Dermis microvascular lymphatic vessel endothelial cell (primary cell): ENCODE measurements around the gene GAB2. TPM values are rescaled to one million over a fixed set of nuclear protein-coding genes. Genes with fewer than 3 reads are reported as not detected.
A peak's percentile ranks its signal among the peaks of the same experiment; 100 is the strongest.

Experiments used
- DNase-seq, 2 donors: peaks; one replicate each; pipeline versions ENCODE4 v3.0.0 to v3.0.0-alpha.2; 2010; ENCODE audit warnings: low read depth in 2 of 2
- total RNA-seq: library from RNA; depleted of rRNA; stranded (reverse); fragments of >200 nt; gene quantifications from 2 replicates; pipeline ENCODE4 v1.2.1, GENCODE V29; 2014

GAB2 gene
- total RNA-seq, 1 donor from 2014 or later, result 11.4 TPM

GRCh38 chr11:78343303-78343702 lies 74.3 kb downstream of the GAB2 start:
- DNase-seq, result no peak

- no peak for DNase-seq
Measured at GRCh38 chr11:78341841-78342240, 75.8 kb downstream of the GAB2 start.

DNA sequence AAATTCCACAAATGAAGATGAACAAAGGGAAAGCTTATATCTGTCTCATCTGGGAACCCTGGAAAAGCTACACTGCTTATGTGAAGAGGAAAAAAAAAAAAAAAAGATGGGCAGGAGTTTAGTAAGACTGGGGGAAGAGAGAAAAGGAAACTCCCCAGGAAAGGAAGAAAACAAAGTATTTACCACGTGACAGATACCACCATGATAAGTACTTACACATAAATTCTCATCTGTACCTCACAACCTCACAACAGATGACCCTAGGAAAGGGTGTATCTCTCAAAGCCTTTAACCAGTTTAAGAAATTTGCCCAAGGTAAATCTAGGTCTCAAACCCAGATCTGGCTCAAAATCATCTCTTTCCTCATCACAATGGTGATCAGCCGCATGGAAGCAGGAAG lies 77.1 kb downstream of the GAB2 start:
- no peak for DNase-seq

DNA sequence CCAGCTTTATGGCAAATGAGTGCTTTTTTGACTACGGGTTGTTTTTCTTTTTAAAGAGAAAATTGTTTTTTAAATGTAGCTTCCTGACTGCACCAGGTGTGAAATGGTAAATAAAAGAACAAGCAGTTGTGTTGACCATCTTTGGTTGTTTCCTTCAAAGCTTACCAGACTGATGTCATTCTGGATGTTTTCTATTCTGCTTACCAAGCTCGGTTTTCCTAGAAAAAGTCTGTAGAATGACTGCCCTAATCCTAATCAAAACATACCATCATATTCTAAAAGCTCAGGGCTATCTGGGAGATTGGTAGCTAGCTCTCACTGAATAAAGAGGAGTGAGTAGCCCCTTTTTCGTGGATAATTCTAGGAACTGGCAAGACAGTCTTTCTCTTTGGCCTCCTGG lies 77.7 kb downstream of the GAB2 start:
- DNase-seq, result no peak

DNA sequence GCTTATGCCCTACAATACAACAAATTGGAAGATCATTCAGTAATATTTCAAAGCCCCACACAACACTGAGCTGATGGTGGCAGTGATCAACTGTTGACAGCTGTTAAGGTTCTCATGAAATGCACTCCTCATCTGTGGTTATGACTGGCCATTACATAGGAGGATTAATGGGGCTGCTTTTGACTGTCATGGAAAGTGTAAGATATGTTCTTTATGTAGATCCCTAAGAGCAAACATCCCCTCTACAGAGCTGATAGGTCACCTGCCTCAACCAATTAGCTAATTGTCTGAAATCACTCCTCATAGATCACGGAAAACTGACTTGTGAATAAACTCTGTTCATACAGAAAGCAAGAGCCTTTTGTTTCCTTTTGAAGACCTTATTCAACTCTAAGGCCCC lies 78.1 kb downstream of the GAB2 start:
- DNase-seq, result no peak

DNA sequence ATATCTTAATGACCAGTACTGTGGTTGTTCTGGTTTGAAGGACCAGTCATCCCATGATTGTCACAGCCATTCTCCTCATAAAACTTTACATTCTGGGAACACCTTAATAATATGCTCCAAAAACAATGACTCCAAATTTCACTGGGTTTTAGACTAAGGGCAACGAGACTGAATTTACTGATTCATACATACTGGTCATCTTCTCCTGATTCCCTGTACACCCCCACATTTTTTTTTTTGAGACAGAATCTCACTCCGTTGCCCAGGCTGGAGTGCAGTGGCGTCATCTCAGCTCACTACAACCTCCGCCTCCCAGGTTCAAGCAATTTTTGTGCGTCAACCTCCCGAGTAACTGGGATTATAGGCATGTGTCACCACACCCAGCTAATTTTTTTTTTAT lies 78.9 kb downstream of the GAB2 start:
- no peak for DNase-seq

GRCh38 chr11:78338138-78338537 lies 79.5 kb downstream of the GAB2 start:
- DNase-seq, result no peak

DNA sequence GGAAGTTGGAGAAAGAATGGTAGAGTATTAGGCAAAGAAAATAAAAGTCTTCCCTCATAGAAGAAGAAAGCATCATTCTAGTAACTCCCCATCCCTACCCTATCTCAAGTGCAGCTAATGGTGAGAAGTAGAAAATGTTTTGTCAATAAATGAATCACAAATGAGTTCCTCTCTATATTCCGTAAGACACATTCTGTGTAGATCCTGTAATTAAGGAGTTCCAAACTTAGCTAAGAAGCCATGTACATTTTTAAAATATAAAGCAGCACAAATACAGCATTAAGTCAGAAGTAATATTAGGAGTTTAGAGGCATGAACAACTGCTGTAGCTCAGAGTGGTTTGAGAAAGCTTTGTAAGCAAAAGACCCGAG lies 80.1 kb downstream of the GAB2 start:
- DNase-seq, result no peak

DNA sequence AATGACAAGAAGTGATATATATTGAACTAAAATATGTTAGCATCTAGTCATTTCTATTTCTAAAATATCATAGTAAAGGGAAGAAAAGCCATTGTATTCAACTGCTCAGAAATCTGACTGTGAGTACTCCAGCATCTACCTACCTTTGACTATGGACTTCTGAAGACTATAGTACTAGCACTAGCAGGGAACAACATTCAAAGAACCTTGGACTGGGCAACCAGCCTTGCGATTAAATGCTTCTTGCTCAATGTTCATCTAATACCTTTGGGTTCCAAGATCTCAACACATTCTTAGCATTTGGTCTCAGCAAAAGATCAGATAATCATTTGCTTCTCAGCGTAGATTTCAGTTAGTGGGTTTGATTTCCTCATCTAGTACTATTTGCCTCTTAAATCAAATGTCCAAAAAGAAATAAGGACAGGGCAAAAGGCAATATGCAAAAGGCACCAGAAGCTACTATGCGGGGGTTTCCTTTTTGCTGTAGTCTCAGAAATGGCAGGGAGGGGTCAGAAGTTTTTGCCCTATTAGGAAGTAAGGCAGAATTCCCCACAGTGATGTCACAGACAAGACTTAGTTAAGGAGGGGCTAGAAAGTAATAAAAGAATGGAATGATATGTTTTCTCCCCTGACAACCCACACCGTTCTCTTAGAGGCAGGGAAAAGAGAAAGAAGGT lies 80.6 kb downstream of the GAB2 start:
- DNase-seq, result no peak

DNA sequence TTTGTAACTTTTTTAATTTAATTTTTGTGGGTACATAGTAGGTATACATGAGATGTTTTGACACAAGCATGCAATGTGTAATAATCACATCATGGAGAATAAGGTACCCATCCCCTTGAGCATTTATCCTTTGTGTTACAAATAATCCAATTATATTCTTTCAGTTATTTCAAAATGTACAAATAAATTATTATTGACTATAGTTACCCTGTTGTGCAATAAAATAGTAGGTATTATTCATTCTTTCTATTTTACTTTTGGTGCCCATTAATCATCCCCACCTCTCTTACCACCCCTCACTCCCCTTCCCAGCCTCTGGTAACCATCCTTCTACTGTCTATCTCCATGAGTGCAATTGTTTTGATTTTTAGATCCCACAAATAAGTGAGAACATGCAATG lies 83.5 kb downstream of the GAB2 start:
- no peak for DNase-seq

DNA sequence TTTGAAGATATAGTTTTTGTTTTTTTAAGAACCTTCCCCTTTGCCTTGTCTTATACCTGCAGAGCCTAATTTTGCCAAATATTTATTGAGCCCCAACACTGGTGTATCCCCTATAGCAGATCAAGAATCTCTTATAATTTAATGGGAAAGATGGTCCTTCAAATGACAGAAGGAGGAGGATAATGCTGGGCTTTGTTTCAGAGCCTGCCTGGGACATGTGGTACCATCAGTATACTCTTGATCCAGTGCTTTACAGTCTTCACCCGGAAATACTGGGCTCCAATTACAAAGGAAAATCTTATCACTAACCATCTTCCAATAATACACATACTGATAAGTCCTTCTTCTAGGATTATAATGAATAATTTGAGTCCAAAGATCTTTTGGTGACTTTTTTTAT lies 84.7 kb downstream of the GAB2 start:
- no peak for DNase-seq

DNA sequence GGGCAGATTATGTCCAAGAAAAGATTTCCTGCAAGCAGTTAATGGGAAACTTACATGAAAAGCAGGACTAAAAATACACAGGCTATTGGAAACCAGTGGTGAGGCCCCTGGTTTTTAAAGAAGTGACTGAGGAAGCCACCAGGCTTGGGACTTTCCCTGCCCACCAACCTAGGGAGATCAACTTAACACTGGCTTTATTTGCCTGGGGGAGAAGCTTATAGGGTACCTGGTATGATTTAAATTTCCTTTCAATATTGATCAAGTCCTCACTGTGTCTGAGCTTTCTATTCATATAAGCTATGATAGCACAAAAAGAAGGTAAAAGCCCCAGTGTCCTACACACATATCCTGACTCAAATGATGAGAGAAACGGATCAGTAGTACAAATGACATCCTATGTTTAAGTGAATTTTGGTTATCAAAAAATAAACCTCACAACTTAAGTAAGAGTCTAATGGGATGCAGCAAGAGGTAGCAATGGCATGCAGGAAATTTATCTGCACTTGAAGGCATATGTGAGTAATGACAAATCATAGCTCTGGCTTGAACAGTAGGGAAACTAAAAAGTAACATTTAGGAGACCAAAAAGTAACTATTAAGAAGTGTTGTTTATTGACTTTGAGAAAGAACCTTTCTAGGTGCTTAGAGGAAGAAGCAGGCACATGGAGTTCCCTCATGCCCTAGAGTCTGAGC lies 85.3 kb downstream of the GAB2 start:
- no peak for DNase-seq

- DNase-seq, result no peak
Measured at GRCh38 chr11:78331711-78332110, 85.9 kb downstream of the GAB2 start.

- DNase-seq, result no peak
Measured at GRCh38 chr11:78330361-78330760, 87.3 kb downstream of the GAB2 start.

GRCh38 chr11:78327945-78328344 lies 89.7 kb downstream of the GAB2 start:
- DNase-seq, result no peak

- no peak for DNase-seq
Measured at GRCh38 chr11:78325274-78325781, 92.3 kb downstream of the GAB2 start.

DNA sequence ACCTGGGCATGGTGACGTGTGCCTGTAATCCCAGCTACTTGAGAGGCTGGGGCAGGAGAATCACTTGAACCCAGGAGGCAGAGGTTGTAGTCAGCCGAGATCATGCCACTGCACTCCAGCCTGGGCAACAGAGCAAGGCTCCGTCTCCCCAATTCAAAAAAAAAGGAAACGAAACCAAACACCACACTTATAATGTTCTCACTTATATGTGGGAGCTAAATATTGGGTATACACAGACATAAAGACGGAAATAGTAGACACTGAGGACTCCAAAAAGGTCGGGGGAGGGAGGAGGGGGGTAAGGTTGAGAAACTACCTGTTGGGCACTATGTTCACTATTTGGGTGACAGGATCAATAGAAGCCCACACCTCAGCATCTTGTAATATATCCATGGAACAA lies 94.3 kb downstream of the GAB2 start:
- no peak for DNase-seq

- DNase-seq, result no peak
Measured at GRCh38 chr11:78319453-78319955, 98.1 kb downstream of the GAB2 start.

DNA sequence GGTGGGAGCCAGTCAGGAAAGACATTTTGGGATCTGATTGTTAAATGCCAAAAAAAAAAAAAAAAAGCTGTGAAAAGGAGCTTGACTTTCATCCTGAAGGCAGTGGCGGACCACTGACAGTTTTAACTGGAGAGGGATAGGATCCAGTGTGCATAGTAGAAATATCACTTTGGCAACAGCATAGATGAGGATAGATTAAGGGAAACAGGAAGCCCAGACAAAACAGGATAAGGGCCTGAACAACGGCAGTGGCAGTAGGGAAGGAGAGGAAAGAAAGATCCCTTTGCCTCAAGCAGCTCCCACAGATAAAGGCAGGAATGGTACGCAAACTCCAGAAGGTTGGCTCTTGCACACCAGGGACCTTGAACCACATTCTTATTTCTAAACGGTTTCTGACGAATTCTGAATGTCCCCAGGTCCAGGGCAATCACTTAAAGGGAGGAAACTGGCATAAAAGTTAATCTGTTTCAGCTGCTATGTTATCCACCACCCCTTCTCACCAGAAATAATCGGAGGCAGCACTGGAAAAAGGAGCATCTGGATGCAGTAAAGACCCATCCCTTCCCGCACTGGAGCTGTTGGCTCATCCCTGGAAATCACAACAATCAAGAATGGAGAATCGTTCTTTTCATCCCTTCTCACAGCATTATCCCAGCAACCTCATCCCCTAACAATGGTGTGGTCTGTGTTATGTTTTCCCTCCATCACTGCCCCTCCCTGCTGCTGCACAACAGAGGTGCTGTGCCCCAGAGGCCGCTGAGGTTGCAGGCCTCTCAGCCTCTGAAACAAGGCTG lies 99.1 kb downstream of the GAB2 start:
- peak in 1 of 2 donors; percentile 53 for DNase-seq

GRCh38 chr11:78315724-78316123 lies 101.9 kb downstream of the GAB2 start:
- no peak for DNase-seq

DNA sequence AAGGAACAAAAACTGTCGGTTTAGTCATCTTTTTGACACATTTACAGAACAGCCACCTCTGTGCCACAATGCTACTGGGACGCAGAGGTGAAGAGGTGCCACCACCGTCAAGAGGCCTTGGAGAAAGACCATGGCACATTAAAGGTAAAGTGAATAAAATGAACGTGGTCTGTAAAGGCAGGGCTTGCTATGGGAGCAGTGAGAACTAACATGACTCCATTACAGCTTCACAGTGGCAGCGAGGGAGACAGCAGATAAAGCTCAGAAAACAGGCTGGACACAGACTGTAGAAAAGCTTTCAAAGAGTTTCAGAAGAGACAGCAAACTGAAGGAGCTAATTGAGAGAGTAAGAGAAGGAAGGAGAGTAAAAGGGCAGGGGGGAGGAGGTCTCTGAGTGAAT lies 102.9 kb downstream of the GAB2 start:
- DNase-seq, result no peak

- no peak for DNase-seq
Measured at GRCh38 chr11:78313898-78314297, 103.7 kb downstream of the GAB2 start.
